Measurements from ENCODE around the gene AEN. TPM values are rescaled to one million over a fixed set of nuclear protein-coding genes. Genes with fewer than 3 reads are reported as not detected.
A peak's percentile ranks its signal among the peaks of the same experiment; 100 is the strongest.

AEN gene
- total RNA-seq, 1 donor, result 81.6 TPM

GRCh38 chr15:88586401-88587162, 34.6 kb upstream of the AEN start:
- no peak for DNase-seq (ENCODE audit: low read depth)
- TF ChIP-seq, protein P1, sequence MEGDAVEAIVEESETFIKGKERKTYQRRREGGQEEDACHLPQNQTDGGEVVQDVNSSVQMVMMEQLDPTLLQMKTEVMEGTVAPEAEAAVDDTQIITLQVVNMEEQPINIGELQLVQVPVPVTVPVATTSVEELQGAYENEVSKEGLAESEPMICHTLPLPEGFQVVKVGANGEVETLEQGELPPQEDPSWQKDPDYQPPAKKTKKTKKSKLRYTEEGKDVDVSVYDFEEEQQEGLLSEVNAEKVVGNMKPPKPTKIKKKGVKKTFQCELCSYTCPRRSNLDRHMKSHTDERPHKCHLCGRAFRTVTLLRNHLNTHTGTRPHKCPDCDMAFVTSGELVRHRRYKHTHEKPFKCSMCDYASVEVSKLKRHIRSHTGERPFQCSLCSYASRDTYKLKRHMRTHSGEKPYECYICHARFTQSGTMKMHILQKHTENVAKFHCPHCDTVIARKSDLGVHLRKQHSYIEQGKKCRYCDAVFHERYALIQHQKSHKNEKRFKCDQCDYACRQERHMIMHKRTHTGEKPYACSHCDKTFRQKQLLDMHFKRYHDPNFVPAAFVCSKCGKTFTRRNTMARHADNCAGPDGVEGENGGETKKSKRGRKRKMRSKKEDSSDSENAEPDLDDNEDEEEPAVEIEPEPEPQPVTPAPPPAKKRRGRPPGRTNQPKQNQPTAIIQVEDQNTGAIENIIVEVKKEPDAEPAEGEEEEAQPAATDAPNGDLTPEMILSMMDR (IDR thresholded peaks at IDR 0.05; ENCODE audit: insufficient read depth, low read depth, low read length), result no peak
- H3K4me3 ChIP-seq (ENCODE audit: low read depth, low read length), result no peak overlapping the region

GRCh38 chr15:88590759-88591158, 30.4 kb upstream of the AEN start:
- TF ChIP-seq, protein P1 (IDR thresholded peaks at IDR 0.05; ENCODE audit: insufficient read depth, low read depth, low read length), result no peak
- no peak for DNase-seq (ENCODE audit: low read depth)
- no peak overlapping the region for H3K4me3 ChIP-seq (ENCODE audit: low read depth, low read length)

- no peak for DNase-seq (ENCODE audit: low read depth)
- TF ChIP-seq, protein P1 (IDR thresholded peaks at IDR 0.05; ENCODE audit: insufficient read depth, low read depth, low read length), result no peak
- no peak overlapping the region for H3K4me3 ChIP-seq (ENCODE audit: low read depth, low read length)
These were observed 29.8 kb upstream of the AEN start for GRCh38 chr15:88591384-88591783.

DNA sequence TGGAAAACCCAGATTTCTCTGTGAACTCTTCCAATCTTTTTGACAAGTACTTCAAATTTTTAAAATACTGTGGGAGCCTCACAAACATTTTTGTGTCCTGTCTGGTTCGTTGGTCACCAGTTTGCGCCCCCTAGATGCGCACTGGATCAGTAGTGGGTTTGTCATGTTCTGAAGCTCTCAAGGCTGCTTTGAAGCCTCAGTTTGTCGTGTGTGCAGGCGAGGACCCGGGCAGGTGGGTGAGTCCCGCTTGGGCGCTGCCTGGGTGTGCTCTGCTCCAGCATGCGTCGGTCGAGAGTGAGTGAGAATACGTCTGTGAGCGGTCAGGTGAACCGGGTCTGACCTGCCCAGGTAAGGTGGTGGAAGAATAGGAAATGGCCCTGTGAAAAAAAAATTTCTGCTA, 17.3 kb upstream of the AEN start:
- H3K4me3 ChIP-seq (ENCODE audit: low read depth, low read length), result no peak overlapping the region
- TF ChIP-seq, protein P1 (IDR thresholded peaks at IDR 0.05; ENCODE audit: insufficient read depth, low read depth, low read length), result no peak
- no peak for DNase-seq (ENCODE audit: low read depth)

DNA sequence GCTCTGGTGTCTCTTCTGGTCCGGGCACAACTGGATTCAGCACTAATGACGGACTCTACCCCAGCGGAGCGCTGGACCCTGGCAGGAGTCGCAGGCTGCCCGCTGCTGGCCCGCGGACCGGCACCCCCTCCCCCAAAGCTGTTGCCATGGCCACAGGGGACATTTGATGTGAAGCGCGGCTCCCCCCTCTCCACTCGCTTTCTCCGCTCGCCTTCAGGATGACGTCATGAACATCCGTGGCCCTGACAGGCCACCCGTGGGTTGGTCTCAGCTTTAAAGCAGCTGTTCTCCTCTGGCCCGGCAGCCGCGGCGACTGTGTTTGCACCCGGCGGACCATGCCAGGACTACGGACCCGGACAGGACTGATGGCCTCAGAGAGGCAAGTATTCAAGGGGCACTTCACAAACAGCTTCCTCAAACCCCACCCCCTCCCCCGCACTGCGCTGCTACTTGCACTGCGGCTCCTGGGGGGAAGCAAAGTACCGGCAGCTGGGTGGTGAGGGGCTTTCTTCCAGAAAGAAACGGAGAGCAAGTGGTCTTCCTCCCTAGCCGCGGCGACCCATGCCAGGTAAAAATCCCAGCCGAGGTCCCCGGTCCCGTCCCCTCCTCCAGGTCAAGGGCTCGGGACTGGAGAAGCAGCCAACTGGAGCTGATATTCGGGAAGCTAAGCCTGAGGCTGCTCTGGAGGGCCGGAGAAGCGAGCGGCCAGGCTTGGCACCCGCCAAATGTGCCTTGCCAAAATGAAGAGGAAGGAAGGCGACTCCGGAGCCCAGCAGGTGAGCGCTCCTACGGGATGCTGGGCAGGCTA, 16.6 kb upstream of the AEN start:
- DNase-seq (ENCODE audit: low read depth), result no peak
- TF ChIP-seq, protein P1 (IDR thresholded peaks at IDR 0.05; ENCODE audit: insufficient read depth, low read depth, low read length), result no peak
- H3K4me3 ChIP-seq (ENCODE audit: low read depth, low read length), result no peak overlapping the region

- no peak overlapping the region for H3K4me3 ChIP-seq (ENCODE audit: low read depth, low read length)
- TF ChIP-seq, protein P1 (IDR thresholded peaks at IDR 0.05; ENCODE audit: insufficient read depth, low read depth, low read length), result no peak
- peak; percentile 47 for DNase-seq (ENCODE audit: low read depth)
These were observed 15.7 kb upstream of the AEN start for GRCh38 chr15:88605189-88606069.

All from fibroblast of villous mesenchyme (primary cell).